ENCODE data around the gene TFDP2.

DNA sequence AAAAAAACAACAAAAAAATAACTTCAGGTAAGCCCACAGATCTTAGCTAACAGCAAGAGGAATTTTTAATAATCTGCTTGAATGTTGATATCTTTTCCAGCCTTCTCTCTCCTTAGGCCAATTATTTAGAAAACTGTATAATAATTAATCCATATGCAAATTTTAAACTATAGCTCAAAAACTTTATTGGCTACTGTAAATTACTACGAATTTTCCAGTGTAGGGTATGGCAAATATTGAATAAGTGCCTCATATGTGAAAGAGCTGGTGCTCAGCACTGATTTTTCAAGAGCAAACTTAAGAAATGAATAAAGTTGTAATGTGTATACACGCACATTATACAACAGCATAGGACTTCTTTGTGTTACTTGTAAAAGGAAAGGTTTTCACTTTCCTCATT is 123.0 kb downstream of the TFDP2 start:
- TF ChIP-seq JUNB (IDR thresholded peaks at IDR 0.05; ENCODE audit: unreplicated experiment) (no peak), POLR2AphosphoS5 (IDR thresholded peaks at IDR 0.05; ENCODE audit: low read depth) (no peak), EZH2 (IDR thresholded peaks at IDR 0.05; ENCODE audit: low read depth, unreplicated experiment) (no peak)

Data from GM23338 (cell line).